ENCODE data around the gene CIC. TPM values are rescaled to one million over a fixed set of nuclear protein-coding genes. Genes with fewer than 3 reads are reported as not detected.
A peak's percentile ranks its signal among the peaks of the same experiment; 100 is the strongest.
"Not testable (repeated sequence)": the region's sequence is repeated elsewhere in the genome, so short reads cannot be mapped to it uniquely, and the experiment has no call there.

CIC gene
- total RNA-seq, 1 experiment from 2014 or later: 75.5 TPM

DNA sequence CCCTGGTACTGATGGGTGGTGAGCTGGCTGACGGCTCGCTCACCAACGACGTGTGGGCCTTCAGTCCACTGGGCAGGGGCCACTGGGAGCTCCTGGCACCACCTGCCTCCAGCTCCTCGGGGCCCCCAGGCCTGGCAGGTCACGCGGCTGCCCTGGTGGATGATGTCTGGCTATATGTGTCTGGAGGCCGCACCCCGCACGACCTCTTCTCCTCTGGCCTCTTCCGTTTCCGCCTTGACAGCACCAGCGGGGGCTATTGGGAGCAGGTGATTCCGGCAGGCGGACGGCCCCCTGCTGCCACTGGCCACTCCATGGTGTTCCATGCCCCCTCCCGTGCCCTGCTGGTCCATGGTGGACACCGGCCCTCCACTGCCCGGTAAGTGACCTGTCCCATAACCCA is 66.9 kb downstream of the CIC start:
- H3K36me3 Mint-ChIP-seq (ENCODE audit: insufficient read depth, unreplicated experiment): no peaks in the 10 kb centered on the region
- DNase-seq: no peak
- H3K4me3 Mint-ChIP-seq (ENCODE audit: low read depth, unreplicated experiment): no peak overlapping the region
- H3K27me3 Mint-ChIP-seq (ENCODE audit: unreplicated experiment): no peaks in the 10 kb centered on the region
- TF ChIP-seq, protein P1, sequence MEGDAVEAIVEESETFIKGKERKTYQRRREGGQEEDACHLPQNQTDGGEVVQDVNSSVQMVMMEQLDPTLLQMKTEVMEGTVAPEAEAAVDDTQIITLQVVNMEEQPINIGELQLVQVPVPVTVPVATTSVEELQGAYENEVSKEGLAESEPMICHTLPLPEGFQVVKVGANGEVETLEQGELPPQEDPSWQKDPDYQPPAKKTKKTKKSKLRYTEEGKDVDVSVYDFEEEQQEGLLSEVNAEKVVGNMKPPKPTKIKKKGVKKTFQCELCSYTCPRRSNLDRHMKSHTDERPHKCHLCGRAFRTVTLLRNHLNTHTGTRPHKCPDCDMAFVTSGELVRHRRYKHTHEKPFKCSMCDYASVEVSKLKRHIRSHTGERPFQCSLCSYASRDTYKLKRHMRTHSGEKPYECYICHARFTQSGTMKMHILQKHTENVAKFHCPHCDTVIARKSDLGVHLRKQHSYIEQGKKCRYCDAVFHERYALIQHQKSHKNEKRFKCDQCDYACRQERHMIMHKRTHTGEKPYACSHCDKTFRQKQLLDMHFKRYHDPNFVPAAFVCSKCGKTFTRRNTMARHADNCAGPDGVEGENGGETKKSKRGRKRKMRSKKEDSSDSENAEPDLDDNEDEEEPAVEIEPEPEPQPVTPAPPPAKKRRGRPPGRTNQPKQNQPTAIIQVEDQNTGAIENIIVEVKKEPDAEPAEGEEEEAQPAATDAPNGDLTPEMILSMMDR (IDR thresholded peaks at IDR 0.05; ENCODE audit: unreplicated experiment): no peak
- no peaks in the 10 kb centered on the region for H3K9me3 Mint-ChIP-seq (ENCODE audit: low read depth, unreplicated experiment)
- intact Hi-C loops (cut with micrococcal nuclease; ENCODE audit: unreplicated experiment): no loop called here
- no TSS peak for BruUV-seq (replicated peaks)
- no peak overlapping the region for H3K27ac Mint-ChIP-seq (ENCODE audit: unreplicated experiment)
- CTCF ChIA-PET: no interaction called here
- H3K4me1 Mint-ChIP-seq (ENCODE audit: low read depth, unreplicated experiment): no peaks in the 10 kb centered on the region

DNA sequence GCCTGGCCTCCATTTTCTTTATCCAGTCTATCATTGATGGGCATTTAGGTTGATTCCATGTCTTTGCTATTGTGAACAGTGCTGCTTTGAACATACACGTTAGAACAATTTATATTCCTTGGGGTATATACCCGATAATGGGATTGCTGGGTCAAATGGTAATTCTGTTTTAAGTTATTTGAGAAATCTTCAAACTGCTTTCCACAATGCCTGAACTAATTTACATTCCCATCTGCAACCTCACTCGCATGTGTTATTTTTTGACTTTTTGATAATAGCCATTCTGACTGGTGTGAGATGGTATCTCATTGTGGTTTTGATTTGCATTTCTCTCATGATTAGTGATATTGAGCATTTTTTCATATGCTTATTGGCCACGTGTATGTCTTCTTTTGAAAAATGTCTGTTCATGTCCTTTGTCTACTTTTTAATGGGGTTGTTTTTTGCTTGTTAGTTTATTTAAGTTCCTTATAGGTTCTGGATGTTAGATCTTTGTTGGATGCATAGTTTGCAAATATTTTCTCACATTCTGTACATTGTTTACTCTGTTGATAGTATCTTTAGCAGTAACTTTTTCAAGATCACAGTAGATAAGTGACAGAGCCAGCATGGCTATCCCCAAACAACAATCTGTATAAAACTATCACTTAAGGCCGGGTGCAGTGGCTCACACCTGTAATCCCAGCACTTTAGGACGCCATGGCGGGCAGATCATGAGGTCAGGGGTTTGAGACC is 70.2 kb downstream of the CIC start:
- H3K4me3 Mint-ChIP-seq (ENCODE audit: low read depth, unreplicated experiment); H3K4me1 Mint-ChIP-seq (ENCODE audit: low read depth, unreplicated experiment); H3K9me3 Mint-ChIP-seq (ENCODE audit: low read depth, unreplicated experiment); H3K27ac Mint-ChIP-seq (ENCODE audit: unreplicated experiment); H3K36me3 Mint-ChIP-seq (ENCODE audit: insufficient read depth, unreplicated experiment); intact Hi-C loops (cut with micrococcal nuclease; ENCODE audit: unreplicated experiment); CTCF ChIA-PET; DNase-seq; BruUV-seq (replicated peaks); H3K27me3 Mint-ChIP-seq (ENCODE audit: unreplicated experiment): not testable (repeated sequence)

DNA sequence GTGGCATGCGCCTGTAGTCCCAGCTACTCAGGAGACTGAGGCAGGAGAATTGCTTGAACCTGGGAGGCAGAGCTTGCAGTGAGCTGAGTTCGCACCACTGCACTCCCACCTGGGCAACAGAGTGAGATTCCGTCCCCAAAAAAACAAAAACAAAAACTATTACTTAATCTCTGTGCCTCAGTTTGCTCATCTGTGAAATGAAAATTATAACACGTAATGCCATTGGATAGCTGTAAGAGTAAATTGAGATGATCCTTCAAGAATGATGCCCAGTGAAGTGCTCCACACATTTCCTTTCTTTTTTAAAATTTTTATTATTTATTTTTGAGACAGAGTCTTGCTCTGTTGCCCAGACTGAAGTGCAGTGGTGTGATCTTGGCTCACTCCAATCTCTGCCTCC is 70.9 kb downstream of the CIC start:
- H3K36me3 Mint-ChIP-seq (ENCODE audit: insufficient read depth, unreplicated experiment): not testable (repeated sequence)

DNA sequence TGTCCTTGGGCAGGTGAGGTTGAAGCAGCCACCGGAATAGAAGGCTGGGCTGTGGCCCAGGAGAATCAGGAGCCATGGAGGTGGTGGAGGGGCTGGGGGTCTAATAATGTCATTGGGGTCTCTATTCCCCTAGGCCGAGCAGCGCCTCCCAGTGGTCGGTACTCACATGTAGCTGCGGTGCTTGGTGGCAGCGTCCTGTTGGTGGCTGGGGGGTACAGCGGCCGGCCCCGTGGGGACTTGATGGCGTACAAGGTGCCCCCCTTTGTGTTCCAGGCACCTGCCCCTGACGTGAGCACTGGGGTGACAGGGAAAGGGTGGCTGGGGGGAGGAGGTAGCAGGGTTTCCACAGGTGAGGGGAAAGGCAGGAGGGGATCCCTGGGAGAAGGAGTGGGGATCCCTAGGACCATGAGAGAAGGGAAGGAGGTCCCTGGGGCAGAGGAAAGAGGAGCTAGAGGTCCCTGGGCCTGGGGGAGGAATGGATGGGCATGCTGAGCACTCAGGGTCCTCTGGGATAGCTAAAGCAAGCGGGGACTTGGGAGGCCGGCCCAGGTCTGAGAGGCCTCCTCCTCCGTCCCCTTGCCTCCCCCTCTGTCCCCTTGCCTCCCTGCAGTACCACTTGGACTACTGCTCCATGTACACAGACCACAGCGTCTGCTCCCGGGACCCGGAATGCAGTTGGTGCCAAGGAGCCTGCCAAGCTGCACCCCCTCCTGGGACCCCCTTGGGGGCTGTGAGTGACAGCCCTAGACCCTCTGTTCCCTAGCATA is 74.5 kb downstream of the CIC start:
- no peaks in the 10 kb centered on the region for H3K9me3 Mint-ChIP-seq (ENCODE audit: low read depth, unreplicated experiment)
- no peak overlapping the region for H3K27ac Mint-ChIP-seq (ENCODE audit: unreplicated experiment)
- H3K36me3 Mint-ChIP-seq (ENCODE audit: insufficient read depth, unreplicated experiment): no peaks in the 10 kb centered on the region
- no peaks in the 10 kb centered on the region for H3K4me1 Mint-ChIP-seq (ENCODE audit: low read depth, unreplicated experiment)
- BruUV-seq (replicated peaks): no TSS peak
- no peak for DNase-seq
- H3K4me3 Mint-ChIP-seq (ENCODE audit: low read depth, unreplicated experiment): no peak overlapping the region
- CTCF ChIA-PET: interaction anchor here (0.6 kb wide), 1 partner anchor 39 kb away, joined by 3 read pairs; no protein-coding TSS in a partner anchor
- intact Hi-C loops (cut with micrococcal nuclease; ENCODE audit: unreplicated experiment): no loop called here
- no peaks in the 10 kb centered on the region for H3K27me3 Mint-ChIP-seq (ENCODE audit: unreplicated experiment)
- TF ChIP-seq, protein P1 (IDR thresholded peaks at IDR 0.05; ENCODE audit: unreplicated experiment): peak; percentile 49

More for the DNA sequence above, 70.9 kb downstream of the CIC start:
- CTCF ChIA-PET; intact Hi-C loops (cut with micrococcal nuclease; ENCODE audit: unreplicated experiment); H3K4me3 Mint-ChIP-seq (ENCODE audit: low read depth, unreplicated experiment); H3K4me1 Mint-ChIP-seq (ENCODE audit: low read depth, unreplicated experiment); H3K27me3 Mint-ChIP-seq (ENCODE audit: unreplicated experiment); DNase-seq; BruUV-seq (replicated peaks); H3K27ac Mint-ChIP-seq (ENCODE audit: unreplicated experiment); H3K9me3 Mint-ChIP-seq (ENCODE audit: low read depth, unreplicated experiment): not testable (repeated sequence)

DNA sequence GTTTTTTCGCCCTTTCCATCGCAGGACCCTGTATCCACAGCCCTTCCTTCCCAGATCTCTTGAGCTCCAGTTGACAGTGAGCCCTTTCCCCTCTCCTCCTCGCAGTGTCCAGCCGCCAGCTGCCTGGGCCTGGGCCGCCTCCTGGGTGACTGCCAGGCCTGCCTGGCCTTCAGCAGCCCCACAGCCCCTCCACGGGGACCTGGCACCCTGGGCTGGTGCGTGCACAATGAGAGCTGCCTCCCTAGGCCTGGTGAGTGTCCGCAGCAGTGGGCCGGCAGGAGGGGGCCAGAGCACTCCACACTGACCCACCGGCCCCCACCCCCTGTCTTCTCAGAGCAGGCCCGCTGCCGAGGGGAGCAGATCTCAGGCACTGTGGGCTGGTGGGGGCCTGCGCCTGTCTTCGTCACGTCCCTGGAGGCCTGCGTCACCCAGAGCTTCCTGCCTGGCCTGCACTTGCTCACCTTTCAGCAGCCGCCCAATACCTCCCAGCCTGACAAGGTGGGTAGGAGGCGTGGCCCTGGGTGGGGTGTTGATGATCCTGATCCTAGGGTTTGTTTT is 75.4 kb downstream of the CIC start:
- no TSS peak for BruUV-seq (replicated peaks)
- H3K4me3 Mint-ChIP-seq (ENCODE audit: low read depth, unreplicated experiment): no peak overlapping the region
- H3K9me3 Mint-ChIP-seq (ENCODE audit: low read depth, unreplicated experiment): no peaks in the 10 kb centered on the region
- no peak for DNase-seq
- no peaks in the 10 kb centered on the region for H3K27me3 Mint-ChIP-seq (ENCODE audit: unreplicated experiment)
- CTCF ChIA-PET: no interaction called here
- no peaks in the 10 kb centered on the region for H3K36me3 Mint-ChIP-seq (ENCODE audit: insufficient read depth, unreplicated experiment)
- H3K4me1 Mint-ChIP-seq (ENCODE audit: low read depth, unreplicated experiment): no peaks in the 10 kb centered on the region
- TF ChIP-seq, protein P1 (IDR thresholded peaks at IDR 0.05; ENCODE audit: unreplicated experiment): no peak
- intact Hi-C loops (cut with micrococcal nuclease; ENCODE audit: unreplicated experiment): no loop called here
- no peak overlapping the region for H3K27ac Mint-ChIP-seq (ENCODE audit: unreplicated experiment)

Other genes with a start within 250 kb of the CIC start
- 0.44 and 0.61 TPM in 2 replicates for gene GRIK5, start 199.0 kb upstream of the CIC start, total RNA-seq (2022)
- gene ZNF574, start 193.1 kb upstream of the CIC start, total RNA-seq (2022): 22.0 and 22.1 TPM in 2 replicates
- gene POU2F2, start 136.8 kb upstream of the CIC start, total RNA-seq (2022): 3.9 and 4.6 TPM in 2 replicates
- 67.5 and 78.3 TPM in 2 replicates for gene DEDD2, start 51.6 kb upstream of the CIC start, total RNA-seq (2022)
- 25.4 and 32.3 TPM in 2 replicates for gene ZNF526, start 48.9 kb upstream of the CIC start, total RNA-seq (2022)
- gene GSK3A, start 26.6 kb upstream of the CIC start, total RNA-seq (2022): 58.8 and 60.6 TPM in 2 replicates
- 100 and 124 TPM in 2 replicates for gene ERF, start 14.1 kb upstream of the CIC start, total RNA-seq (2022)
- 1.7 and 2.4 TPM in 2 replicates for gene PRR19, start 32.9 kb downstream of the CIC start, total RNA-seq (2022)
- gene PAFAH1B3, start 33.4 kb downstream of the CIC start, total RNA-seq (2022): 68.3 and 72.4 TPM in 2 replicates
- gene TMEM145, start 44.1 kb downstream of the CIC start, total RNA-seq (2022): 1.5 and 3.1 TPM in 2 replicates
- 32.0 and 35.0 TPM in 2 replicates for gene MEGF8, start 56.4 kb downstream of the CIC start, total RNA-seq (2022)
- gene CNFN, start 121.0 kb downstream of the CIC start, total RNA-seq (2022): 1.6 TPM in 2 replicates
- gene LIPE, start 158.1 kb downstream of the CIC start, total RNA-seq (2022): 17.1 and 22.0 TPM in 2 replicates
- gene CXCL17, start 173.7 kb downstream of the CIC start, total RNA-seq (2022): 3.8 and 4.0 TPM in 2 replicates

Measured in Calu3 (cell line).